Endothelial cell of umbilical vein (primary cell): ENCODE measurements around the gene CELSR1. TPM values are rescaled to one million over a fixed set of nuclear protein-coding genes. Genes with fewer than 3 reads are reported as not detected.

Experiments used
- BruUV-seq: library from RNA; stranded (reverse); fragments of 400-500 nt; replicated peaks from 2 replicates; lab custom pipeline; 2021; lab: Mats Ljungman, UMichigan
- CTCF ChIA-PET: fragments of 300-600, 350-600 bp; sonication (Branson Sonifier 250); formaldehyde crosslinking; loops from one replicate; lab custom pipeline; 2021; ENCODE audit warnings: antibody characterized with exemption, inconsistent platforms; lab: Charles Lee
- POLR2A ChIA-PET: fragments of 300-600, 350-600 bp; sonication (Branson Sonifier 250); formaldehyde crosslinking; loops from one replicate; lab custom pipeline; 2021; ENCODE audit warnings: antibody characterized with exemption, inconsistent platforms; lab: Charles Lee
- DNase-seq: peaks from one replicate; pipeline ENCODE4 v3.0.0-alpha.2; 2011; ENCODE audit warnings: low read depth, low spot score
- FAIRE-seq: peaks from 2 replicates; lab custom pipeline; 2011; peaks lifted over from hg19 to GRCh38; lab: Jason Lieb, UNC
- H2AFZ ChIP-seq: 2 replicates; pipeline ENCODE4 v1.6.0; 2012; ENCODE audit warnings: low read depth, low read length, control low read depth, inconsistent platforms
- H3K27ac ChIP-seq: 2 replicates; pipeline ENCODE4 v1.5.1; 2011; ENCODE audit warnings: low read depth, mild to moderate bottlenecking, control low read depth, low read length, moderate library complexity; ENCODE audit not compliant: insufficient read depth
- H3K27me3 ChIP-seq, 2 experiments: 2 replicates each; pipeline versions ENCODE4 v1.6.0 to v1.6.1; 2011; ENCODE audit warnings: low read length in 2 of 2, mixed read lengths in 1 of 2; ENCODE audit not compliant: control insufficient read depth in 2 of 2, insufficient read depth in 2 of 2
- H3K36me3 ChIP-seq, 2 experiments: 2 replicates in 1 of 2; 3 replicates in 1 of 2; pipeline ENCODE4 v1.5.1; 2011; ENCODE audit warnings: low read length in 2 of 2, mild to moderate bottlenecking in 1 of 2, moderate library complexity in 1 of 2; ENCODE audit not compliant: control insufficient read depth in 2 of 2, insufficient read depth in 2 of 2; ENCODE audit errors: extremely low read depth in 1 of 2
- H3K4me1 ChIP-seq: 3 replicates; pipeline ENCODE4 v1.5.1; 2011; ENCODE audit warnings: mild to moderate bottlenecking, low read length; ENCODE audit not compliant: control insufficient read depth, insufficient read depth; ENCODE audit errors: extremely low read depth
- H3K4me2 ChIP-seq: 2 replicates; pipeline ENCODE4 v1.6.1; 2011; ENCODE audit warnings: low read length, control low read depth, mixed read lengths; ENCODE audit not compliant: insufficient read depth
- H3K4me3 ChIP-seq, 3 experiments: fragments of 200-600 bp in 1 of 3; sonication (generic), shearing (Covaris generic) in 1 of 3; replicated peaks in 1 of 3; 2 replicates each; pipeline ENCODE4 v1.5.1; 2011 to 2016; ENCODE audit warnings: control low read depth in 3 of 3, low read length in 3 of 3, mild to moderate bottlenecking in 2 of 3, inconsistent platforms in 1 of 3, low read depth in 1 of 3, moderate library complexity in 1 of 3; ENCODE audit not compliant: insufficient read depth in 1 of 3
- H3K79me2 ChIP-seq: 2 replicates; pipeline ENCODE4 v1.6.0; 2012; ENCODE audit warnings: low read length, inconsistent platforms; ENCODE audit not compliant: control insufficient read depth, insufficient read depth
- H3K9ac ChIP-seq: replicated peaks from 2 replicates; pipeline ENCODE3; 2011; ENCODE audit warnings: low read length, control low read depth; ENCODE audit not compliant: insufficient read depth; ENCODE audit errors: extremely low read depth
- H3K9me1 ChIP-seq: replicated peaks from 3 replicates; pipeline ENCODE4 v1.6.0; 2011; ENCODE audit warnings: mild to moderate bottlenecking, low read length; ENCODE audit not compliant: control insufficient read depth, insufficient read depth; ENCODE audit errors: extremely low read depth
- H3K9me3 ChIP-seq: replicated peaks from 2 replicates; pipeline ENCODE4 v1.5.1; 2012; ENCODE audit warnings: low read length, inconsistent platforms; ENCODE audit not compliant: control insufficient read depth, insufficient read depth
- H4K20me1 ChIP-seq: replicated peaks from 2 replicates; pipeline ENCODE3; 2011; ENCODE audit warnings: mild to moderate bottlenecking, low read length; ENCODE audit not compliant: control insufficient read depth, insufficient read depth; ENCODE audit errors: extremely low read depth
- CTCF ChIP-seq, 2 donors: IDR thresholded peaks; 1 replicate in 1 of 2; 2 replicates in 1 of 2; pipeline ENCODE4 v1.5.1; 2011; ENCODE audit warnings: low read length in 2 of 2, mild to moderate bottlenecking in 2 of 2, moderate library complexity in 2 of 2, control low read depth in 1 of 2, inconsistent platforms in 1 of 2, low read depth in 1 of 2; ENCODE audit not compliant: insufficient read depth in 1 of 2; ENCODE audit errors: extremely low read depth in 1 of 2
- EZH2 ChIP-seq: IDR thresholded peaks from 2 replicates; pipeline ENCODE4 v1.6.1; 2012; ENCODE audit warnings: borderline replicate concordance, low read depth, mild to moderate bottlenecking, moderate library complexity, low read length, inconsistent platforms; ENCODE audit not compliant: severe bottlenecking
- FOS ChIP-seq: IDR thresholded peaks from 2 replicates; pipeline ENCODE4 v1.6.1; 2011; ENCODE audit warnings: mild to moderate bottlenecking, low read length, moderate library complexity, borderline replicate concordance; ENCODE audit not compliant: insufficient read depth
- GATA2 ChIP-seq: IDR thresholded peaks from 2 replicates; pipeline ENCODE4 v1.7.0; 2011; ENCODE audit warnings: low read depth, mild to moderate bottlenecking, moderate library complexity, mixed read lengths, low read length; ENCODE audit not compliant: insufficient read length, insufficient read depth
- JUN ChIP-seq: IDR thresholded peaks from 2 replicates; pipeline ENCODE4 v1.6.1; 2011; ENCODE audit warnings: borderline replicate concordance, low read depth; ENCODE audit not compliant: insufficient read length, insufficient read depth
- MYC ChIP-seq: IDR thresholded peaks from one replicate; pipeline ENCODE4 v1.6.1; 2011; ENCODE audit warnings: mild to moderate bottlenecking, low read depth, low read length
- POLR2A ChIP-seq: IDR thresholded peaks from 2 replicates; pipeline ENCODE4 v1.6.1; 2012; ENCODE audit warnings: low read depth, mild to moderate bottlenecking, control low read depth, low read length
- POLR2AphosphoS5 ChIP-seq: IDR thresholded peaks from 2 replicates; pipeline ENCODE4 v1.6.1; 2012; ENCODE audit warnings: low read depth, mild to moderate bottlenecking, control low read depth, low read length, moderate library complexity; ENCODE audit not compliant: insufficient read depth
- dilution Hi-C: fragments of 300-500 bp; cut with MboI; formaldehyde crosslinking; loops from one replicate; pipeline ENCODE4 v1.15.0; 2019; ENCODE audit warnings: low sequenced_read_pairs; ENCODE audit not compliant: extremely low pct_ligation_motif_present
- intact Hi-C: fragments of 100-400 bp; cut with micrococcal nuclease; formaldehyde crosslinking; loops from one replicate; pipeline ENCODE4 v1.10.0; 2022
- polyA plus RNA-seq, 4 experiments: library from polyadenylated mRNA; depleted of rRNA in 3 of 4; stranded (reverse) in 3 of 4; unstranded in 1 of 4; fragments of >200 nt; gene quantifications; 2 replicates each; pipeline versions ENCODE4 v1.2.1 to v1.2.3, GENCODE V29; 2011 to 2012; ENCODE audit warnings: missing spikeins in 1 of 4
- total RNA-seq: library from RNA; stranded (reverse); gene quantifications from 2 replicates; pipeline ENCODE4 v1.2.3, GENCODE V29; 2021
- TF ChIP-seq, protein P1 (sequence below): IDR thresholded peaks from 2 replicates; pipeline ENCODE4 v1.6.1; 2011; ENCODE audit not compliant: insufficient read depth, insufficient read length

CELSR1 gene
- total and polyA plus RNA-seq, 2 donors (not counting 3 experiments of a cell fraction or from before 2014, with no cell fraction given): 3.7 to 5.4 TPM

DNA sequence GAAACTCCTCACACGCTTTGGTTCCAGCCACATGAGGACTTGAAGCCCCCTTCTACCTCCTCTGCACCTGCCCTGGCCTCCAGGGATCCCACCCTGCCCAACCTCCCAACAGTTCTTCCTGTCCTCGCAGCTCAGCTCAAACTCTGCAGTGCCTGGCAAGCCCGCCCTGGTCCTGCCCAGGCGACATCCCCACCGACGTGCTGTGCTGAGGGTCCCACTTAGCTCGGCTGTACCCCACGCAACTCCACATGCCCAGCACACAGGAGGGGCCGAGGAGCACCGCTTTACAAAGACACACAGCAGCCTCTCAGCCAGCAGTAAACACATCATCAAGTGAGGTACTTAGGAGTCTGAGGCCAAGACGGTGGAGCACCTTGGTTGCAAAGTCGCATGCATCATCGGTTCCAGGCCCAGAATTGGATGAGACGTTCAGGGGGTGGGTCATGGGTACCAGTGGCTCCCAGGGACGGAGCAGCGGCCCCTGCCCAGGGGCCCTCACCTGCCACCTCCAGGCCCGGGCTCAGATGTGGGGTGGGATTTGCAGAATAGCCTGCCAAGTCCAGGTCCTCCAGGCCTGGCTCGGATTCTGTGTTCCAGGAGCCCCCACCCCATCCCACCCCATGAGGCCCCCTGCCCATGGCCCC, 72.6 kb downstream of the CELSR1 start:
- Histone ChIP-seq H3K36me3 (no peaks in the 10 kb centered on the region), H3K4me3 (no peak overlapping the region), H3K27ac (no peak overlapping the region), H3K9me3 (no peaks in the 10 kb centered on the region), H3K4me1 (no peaks in the 10 kb centered on the region), H3K9me1 (no peaks in the 10 kb centered on the region), H2AFZ (no peak overlapping the region), H3K4me2 (no peak overlapping the region), H4K20me1 (no peaks in the 10 kb centered on the region), H3K27me3 (no peaks in the 10 kb centered on the region), H3K79me2 (no peaks in the 10 kb centered on the region), H3K9ac (no peak overlapping the region)
- intact Hi-C loops (no loop called here), dilution Hi-C loops (no loop called here)
- no TSS peak for BruUV-seq
- ChIA-PET POLR2A (no interaction called here), CTCF (no interaction called here)
- FAIRE-seq (no peak), DNase-seq (no peak)
- TF ChIP-seq, protein P1, sequence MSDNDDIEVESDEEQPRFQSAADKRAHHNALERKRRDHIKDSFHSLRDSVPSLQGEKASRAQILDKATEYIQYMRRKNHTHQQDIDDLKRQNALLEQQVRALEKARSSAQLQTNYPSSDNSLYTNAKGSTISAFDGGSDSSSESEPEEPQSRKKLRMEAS: no peak
- no peak for TF ChIP-seq POLR2AphosphoS5
- TF ChIP-seq EZH2: no peak
- TF ChIP-seq MYC: no peak
- TF ChIP-seq FOS: no peak
- TF ChIP-seq CTCF (IDR thresholded peaks at IDR 0.05; ENCODE audit: extremely low read depth in 1 of 2, insufficient read depth in 1 of 2, low read depth in 1 of 2, low read length in 2 of 2): no peak
- TF ChIP-seq JUN: no peak
- TF ChIP-seq GATA2: no peak
- no peak for TF ChIP-seq POLR2A
